CD14-positive monocyte (primary cell): ENCODE measurements around the gene SIM2. TPM values are rescaled to one million over a fixed set of nuclear protein-coding genes. Genes with fewer than 3 reads are reported as not detected.
A peak's percentile ranks its signal among the peaks of the same experiment; 100 is the strongest.

Experiments
- DNase-seq, 3 donors: peaks; one replicate each; pipeline ENCODE4 v3.0.0-alpha.2; 2011 to 2022
- H2AFZ ChIP-seq: 2 replicates; pipeline ENCODE4 v1.6.0; 2012; ENCODE audit warnings: mild to moderate bottlenecking, low read depth, low read length, inconsistent platforms; ENCODE audit not compliant: insufficient read depth, poor library complexity, severe bottlenecking
- H3K27ac ChIP-seq, 2 donors: 1 replicate in 1 of 2; 2 replicates in 1 of 2; pipeline ENCODE4 v1.5.1; 2012 to 2013; ENCODE audit warnings: low read length in 2 of 2, control low read depth in 1 of 2, inconsistent platforms in 1 of 2, low read depth in 1 of 2, mild to moderate bottlenecking in 1 of 2
- H3K27me3 ChIP-seq, 2 donors: one replicate each; pipeline versions ENCODE4 v1.6.0 to v1.6.1; 2011 to 2013; ENCODE audit warnings: low read length in 2 of 2; ENCODE audit not compliant: control insufficient read depth in 2 of 2, insufficient read depth in 2 of 2
- H3K36me3 ChIP-seq, 2 donors: replicated peaks in 1 of 2; 1 replicate in 1 of 2; 2 replicates in 1 of 2; pipeline versions ENCODE4 v1.5.1 to v1.6.1; 2012 to 2013; ENCODE audit warnings: low read length in 2 of 2, control low read depth in 1 of 2, inconsistent platforms in 1 of 2, mild to moderate bottlenecking in 1 of 2; ENCODE audit not compliant: insufficient read depth in 2 of 2, control insufficient read depth in 1 of 2
- H3K4me1 ChIP-seq, 2 donors: 1 replicate in 1 of 2; 2 replicates in 1 of 2; pipeline versions ENCODE4 v1.5.1 to v1.6.1; 2012 to 2013; ENCODE audit warnings: low read length in 2 of 2, control low read depth in 1 of 2, inconsistent platforms in 1 of 2, mild to moderate bottlenecking in 1 of 2, moderate library complexity in 1 of 2; ENCODE audit not compliant: insufficient read depth in 2 of 2, control insufficient read depth in 1 of 2
- H3K4me2 ChIP-seq: replicated peaks from 2 replicates; pipeline ENCODE3; 2012; ENCODE audit warnings: low read length, moderate library complexity, mild to moderate bottlenecking; ENCODE audit not compliant: poor library complexity, severe bottlenecking; ENCODE audit errors: extremely low read depth
- H3K4me3 ChIP-seq, 3 experiments: fragments of 200-600 bp in 1 of 3; sonication (generic) in 1 of 3; replicated peaks in 1 of 3; 1 replicate in 2 of 3; 2 replicates in 1 of 3; pipeline ENCODE4 v1.5.1; 2011 to 2013; ENCODE audit warnings: low read length in 3 of 3, mild to moderate bottlenecking in 3 of 3, control low read depth in 2 of 3, low read depth in 2 of 3, inconsistent platforms in 1 of 3, moderate library complexity in 1 of 3
- H3K79me2 ChIP-seq: 2 replicates; pipeline ENCODE4 v1.6.0; 2012; ENCODE audit warnings: mild to moderate bottlenecking, control low read depth, inconsistent platforms, low read length, moderate library complexity; ENCODE audit not compliant: insufficient read depth
- H3K9ac ChIP-seq: 2 replicates; pipeline ENCODE4 v1.6.0; 2017; ENCODE audit warnings: low read length, mild to moderate bottlenecking; ENCODE audit not compliant: insufficient read depth, poor library complexity, severe bottlenecking
- H3K9me3 ChIP-seq, 2 donors: replicated peaks in 1 of 2; 1 replicate in 1 of 2; 2 replicates in 1 of 2; pipeline versions ENCODE4 v1.5.1 to v1.6.1; 2012 to 2013; ENCODE audit warnings: low read length in 2 of 2, control low read depth in 1 of 2; ENCODE audit not compliant: control insufficient read depth in 1 of 2, insufficient read depth in 1 of 2
- H4K20me1 ChIP-seq: 2 replicates; pipeline ENCODE4 v1.6.0; 2012; ENCODE audit warnings: mild to moderate bottlenecking, low read length, control low read depth, moderate library complexity; ENCODE audit not compliant: insufficient read depth
- H3K27ac Mint-ChIP-seq, 7 donors: one replicate each; pipeline ENCODE4 v1.8.0; 2020; ENCODE audit warnings: mild to moderate bottlenecking in 7 of 7, mixed read lengths in 7 of 7, moderate library complexity in 6 of 7, inconsistent platforms in 2 of 7
- H3K27me3 Mint-ChIP-seq, 3 donors: one replicate each; pipeline ENCODE4 v1.8.0; 2021 to 2022; ENCODE audit warnings: low read depth in 3 of 3, mild to moderate bottlenecking in 3 of 3, mixed read lengths in 3 of 3, moderate library complexity in 3 of 3, inconsistent platforms in 1 of 3
- H3K36me3 Mint-ChIP-seq, 2 donors: one replicate each; pipeline ENCODE4 v1.8.0; 2020; ENCODE audit warnings: mixed read lengths in 2 of 2, inconsistent platforms in 1 of 2, mild to moderate bottlenecking in 1 of 2
- H3K4me1 Mint-ChIP-seq: one replicate; pipeline ENCODE4 v1.8.0; 2020; ENCODE audit warnings: mild to moderate bottlenecking, mixed read lengths
- H3K4me3 Mint-ChIP-seq, 2 donors: one replicate each; pipeline ENCODE4 v1.8.0; 2020; ENCODE audit warnings: mild to moderate bottlenecking in 2 of 2, mixed read lengths in 2 of 2, moderate library complexity in 1 of 2
- H3K9me3 Mint-ChIP-seq, 7 donors: one replicate each; pipeline ENCODE4 v1.8.0; 2020 to 2022; ENCODE audit warnings: mixed read lengths in 7 of 7, mild to moderate bottlenecking in 6 of 7, moderate library complexity in 6 of 7, inconsistent platforms in 2 of 7
- CTCF ChIP-seq: fragments of 200-600 bp; IDR thresholded peaks from one replicate; pipeline ENCODE4 v1.8.0; 2022; ENCODE audit warnings: antibody characterized with exemption, mild to moderate bottlenecking
- WGBS: methylation state at CpG from one replicate; pipeline ENCODE4 v1.1.5; 2013; ENCODE audit warnings: missing lambda C conversion rate; ENCODE audit not compliant: insufficient coverage; 5-methylcytosine and 5-hydroxymethylcytosine counted together
- intact Hi-C, 2 donors: fragments of 100-400 bp; cut with micrococcal nuclease; formaldehyde crosslinking; loops; one replicate each; pipeline versions ENCODE4 v1.15.0 to v1.15.1; 2023
- polyA plus RNA-seq, 3 donors: library from polyadenylated mRNA; depleted of rRNA in 1 of 3; unstranded in 2 of 3; stranded (reverse) in 1 of 3; fragments of 300-500 nt in 2 of 3; fragments of >200 nt in 1 of 3; fragmentation: Illumina TruSeq in 2 of 3; gene quantifications; 1 replicate in 2 of 3; 2 replicates in 1 of 3; pipeline ENCODE4 v1.2.3, GENCODE V29; 2012 to 2021

The SIM2 gene
- polyA plus RNA-seq, 3 donors: not detected

DNA sequence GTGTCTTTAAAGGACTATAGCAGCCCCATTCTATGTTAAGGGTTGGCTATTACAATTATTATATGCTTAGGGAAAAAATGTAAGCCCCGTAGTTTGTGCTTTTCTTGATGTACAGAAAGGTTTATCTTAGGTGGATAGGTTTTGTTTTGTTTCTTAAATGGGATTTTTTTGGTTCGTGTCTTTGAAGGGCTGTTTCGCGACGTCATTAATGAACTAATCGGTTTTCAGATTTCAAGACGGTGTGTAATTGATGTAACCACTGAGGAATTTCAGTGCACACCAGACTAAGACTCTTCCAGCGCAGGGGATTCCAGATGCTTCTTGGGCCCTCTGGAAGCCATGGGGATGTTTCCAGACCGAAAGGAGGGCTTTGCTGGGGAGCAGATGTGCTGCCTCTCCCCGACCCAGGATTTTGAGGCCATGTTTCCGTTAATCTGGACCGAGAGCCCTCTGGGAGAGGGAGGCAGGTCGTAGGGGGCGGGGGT, 4.8 kb upstream of the SIM2 start:
- Mint-ChIP-seq H3K36me3 (peaks cover 0 to 4% of the 10 kb centered on the region in 2 donors), H3K4me1 (no peaks in the 10 kb centered on the region), H3K9me3 (peaks cover 0 to 25% (median 6%) of the 10 kb centered on the region in 7 donors), H3K27ac (no peak overlapping the region), H3K4me3 (peak overlapping the region in 1 of 2 donors; percentile 68), H3K27me3 (peaks cover 95 to 97% (median 97%) of the 10 kb centered on the region in 3 donors)
- H3K9me3 ChIP-seq: peaks cover 0 to 56% of the 10 kb centered on the region in 2 donors
- TF ChIP-seq CTCF: no peak
- H3K4me1 ChIP-seq: no peaks in the 10 kb centered on the region
- 13% methylated on average over 12 of the region's 14 CpGs for WGBS
- H3K4me3 ChIP-seq: no peak overlapping the region
- no peak overlapping the region for H3K27ac ChIP-seq
- H3K79me2 ChIP-seq: no peaks in the 10 kb centered on the region
- no peaks in the 10 kb centered on the region for H3K36me3 ChIP-seq
- no peak for DNase-seq
- H4K20me1 ChIP-seq: no peaks in the 10 kb centered on the region
- no peak overlapping the region for H3K9ac ChIP-seq
- H3K27me3 ChIP-seq: peaks cover 68 to 97% of the 10 kb centered on the region in 2 donors
- no peak overlapping the region for H3K4me2 ChIP-seq
- H2AFZ ChIP-seq: no peak overlapping the region
- intact Hi-C loops: no loop called here

- H3K4me1 ChIP-seq: no peaks in the 10 kb centered on the region
- peaks cover 63 to 95% of the 10 kb centered on the region in 2 donors for H3K27me3 ChIP-seq
Measured at GRCh38 chr21:36694593-36695282, 4.2 kb upstream of the SIM2 start.

More at GRCh38 chr21:36694593-36695282, 4.2 kb upstream of the SIM2 start:
- Histone ChIP-seq H3K36me3 (no peaks in the 10 kb centered on the region), H2AFZ (no peak overlapping the region), H3K9ac (no peak overlapping the region), H3K79me2 (no peaks in the 10 kb centered on the region), H3K27ac (no peak overlapping the region), H3K4me3 (no peak overlapping the region), H3K9me3 (peaks cover 0 to 56% of the 10 kb centered on the region in 2 donors), H3K4me2 (no peak overlapping the region), H4K20me1 (no peaks in the 10 kb centered on the region)
- Mint-ChIP-seq H3K9me3 (peaks cover 0 to 25% (median 6%) of the 10 kb centered on the region in 7 donors), H3K27me3 (peaks cover 90 to 97% (median 90%) of the 10 kb centered on the region in 3 donors), H3K4me3 (peak overlapping the region in 1 of 2 donors; percentile 68), H3K36me3 (peaks cover 0 to 4% of the 10 kb centered on the region in 2 donors), H3K4me1 (no peaks in the 10 kb centered on the region), H3K27ac (no peak overlapping the region)
- DNase-seq: no peak
- no peak for TF ChIP-seq CTCF
- intact Hi-C loops: no loop called here
- 2% methylated on average over 8 of the region's 19 CpGs for WGBS
